Posterior cingulate gyrus (tissue), 11 donors: ENCODE data around the gene CCDC50.

Experiments
- DNase-seq, 10 donors: peaks; one replicate each; pipeline versions ENCODE4 v3.0.0 to v3.0.0-alpha.2; 2020 to 2021; ENCODE audit warnings: mixed read lengths in 3 of 10
- intact Hi-C: fragments of 100-400 bp; cut with DNase I; formaldehyde crosslinking; loops from one replicate; pipeline ENCODE4 v1.15.1; 2023

Gene CCDC50

DNA sequence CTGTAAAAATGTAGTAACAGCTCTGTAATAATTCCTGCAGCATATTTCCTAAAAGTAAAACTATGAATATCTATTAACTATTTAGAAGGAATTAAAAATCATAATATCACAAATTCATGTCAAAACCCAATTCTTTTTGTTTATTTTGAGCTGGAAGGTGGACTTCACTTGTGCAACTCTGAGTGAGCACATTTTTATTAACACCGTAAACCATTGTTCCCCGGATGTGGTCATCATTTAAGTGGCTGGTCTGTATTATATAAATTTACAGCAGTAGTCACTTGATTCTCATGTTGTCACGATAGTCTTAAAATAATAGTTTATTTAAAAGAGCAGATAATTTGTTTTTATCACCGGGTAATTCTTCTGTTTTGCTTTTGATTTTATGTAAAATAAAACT is 44.1 kb downstream of the CCDC50 start:
- intact Hi-C loops: no loop called here
- no peak for DNase-seq

DNA sequence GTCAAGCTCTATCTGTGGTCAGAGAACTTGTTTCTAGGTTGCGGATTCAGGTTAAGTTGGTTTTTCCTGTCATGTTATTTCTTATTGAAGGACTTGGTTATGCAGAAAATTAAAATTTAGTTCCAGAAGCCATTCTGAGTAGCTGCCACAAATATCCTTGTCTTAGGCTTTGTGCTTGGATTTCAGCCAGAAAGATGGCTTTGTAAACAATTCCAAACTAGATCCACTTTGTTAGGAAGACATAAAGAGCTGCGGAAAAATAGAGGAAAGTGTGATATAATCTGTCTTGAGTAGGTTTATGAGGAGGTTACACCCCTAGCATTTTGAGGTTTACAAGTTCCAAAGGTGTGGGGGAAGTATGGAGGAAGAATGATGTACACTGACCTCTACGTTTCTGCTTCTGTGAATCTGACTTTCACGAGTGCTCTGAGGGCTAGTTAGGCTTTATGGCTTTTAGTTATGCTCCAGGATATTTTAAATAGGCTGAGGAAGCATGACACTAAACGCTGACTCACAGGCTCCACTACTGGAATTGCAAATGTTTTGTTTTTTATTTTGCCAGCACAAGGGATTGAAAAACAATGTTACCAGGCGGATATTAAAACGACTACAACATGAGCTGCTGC is 47.4 kb downstream of the CCDC50 start:
- DNase-seq: no peak
- intact Hi-C loops: no loop called here

DNA sequence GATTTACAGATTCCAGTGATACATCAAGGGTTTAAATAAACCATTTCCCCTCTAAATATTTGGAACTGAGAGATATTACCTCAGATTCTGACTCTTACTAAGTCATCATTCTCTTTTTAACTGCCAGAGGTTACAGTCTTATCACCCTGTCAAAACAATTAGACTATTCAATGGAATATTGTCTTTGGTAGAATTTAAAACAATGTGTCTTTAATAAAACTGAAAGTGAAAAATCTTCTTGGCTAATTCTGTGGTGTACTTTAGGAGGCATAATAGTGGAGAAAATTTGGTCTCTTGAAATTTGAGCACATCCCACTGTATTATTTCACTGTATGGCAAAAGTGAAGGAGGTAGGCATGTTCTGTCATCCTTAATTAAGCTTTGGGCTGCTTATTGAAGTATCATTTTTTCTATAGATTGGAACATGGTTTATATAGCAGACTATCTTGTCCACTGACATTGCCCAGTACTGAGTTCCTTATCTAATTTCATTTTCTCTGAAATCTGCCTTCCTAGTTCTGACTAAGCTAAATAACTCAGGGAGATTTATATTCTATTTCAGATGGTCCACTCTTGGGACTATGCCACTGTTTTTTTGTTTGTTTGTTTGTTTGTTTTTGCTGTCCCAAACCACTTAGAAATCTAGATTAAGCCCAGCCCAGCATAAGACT is 49.1 kb downstream of the CCDC50 start:
- intact Hi-C loops: no loop called here
- no peak for DNase-seq

DNA sequence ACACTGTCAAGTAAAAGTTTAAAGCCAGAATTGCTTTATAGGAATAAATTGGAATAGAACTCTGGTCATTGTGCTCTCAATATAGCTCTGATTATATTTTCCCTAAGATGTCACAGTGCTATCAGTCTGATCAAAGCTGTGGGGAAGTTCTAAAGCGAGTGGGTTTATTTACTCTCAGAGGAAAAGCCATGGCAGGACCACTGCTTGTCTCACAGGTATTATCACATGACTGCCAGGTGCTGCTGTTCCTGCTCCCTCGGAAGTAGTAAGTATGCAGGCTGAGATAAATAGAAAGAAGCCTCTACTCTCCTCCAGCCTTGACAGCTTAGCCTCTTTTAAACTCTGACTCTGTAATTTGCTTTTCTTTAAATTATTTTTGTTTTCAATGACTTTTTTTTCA is 50.3 kb downstream of the CCDC50 start:
- intact Hi-C loops: no loop called here
- no peak for DNase-seq

GRCh38 chr3:191380001-191380400 is 50.8 kb downstream of the CCDC50 start:
- DNase-seq: no peak
- intact Hi-C loops: loop anchor here (10.0 kb wide), 1 partner anchor 135 kb away; no protein-coding TSS in a partner anchor

- intact Hi-C loops: loop anchor here (10.0 kb wide), 1 partner anchor 137 kb away; no protein-coding TSS in a partner anchor
- DNase-seq: no peak
Observed at GRCh38 chr3:191381303-191381702, 52.1 kb downstream of the CCDC50 start.

DNA sequence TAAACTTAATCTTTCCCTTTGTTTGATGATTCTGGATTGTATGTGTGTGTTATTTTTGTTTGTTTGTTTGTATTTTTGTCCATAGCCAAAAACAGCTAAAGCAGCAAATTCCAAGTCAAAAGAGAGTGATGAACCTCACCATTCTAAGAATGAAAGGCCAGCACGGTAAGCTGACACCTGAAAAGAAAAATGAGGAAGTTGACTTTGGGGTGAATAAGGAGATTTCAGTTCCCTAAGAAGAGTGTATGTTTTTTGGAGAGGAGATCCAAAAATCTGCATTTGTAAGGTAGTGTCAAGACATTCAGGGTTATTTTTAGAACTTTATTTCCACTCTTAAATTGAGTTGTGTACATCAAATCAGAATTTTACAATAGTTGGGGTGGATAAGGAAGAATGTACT is 53.5 kb downstream of the CCDC50 start:
- intact Hi-C loops: loop anchor here (10.0 kb wide), 1 partner anchor 138 kb away; no protein-coding TSS in a partner anchor
- DNase-seq: no peak

DNA sequence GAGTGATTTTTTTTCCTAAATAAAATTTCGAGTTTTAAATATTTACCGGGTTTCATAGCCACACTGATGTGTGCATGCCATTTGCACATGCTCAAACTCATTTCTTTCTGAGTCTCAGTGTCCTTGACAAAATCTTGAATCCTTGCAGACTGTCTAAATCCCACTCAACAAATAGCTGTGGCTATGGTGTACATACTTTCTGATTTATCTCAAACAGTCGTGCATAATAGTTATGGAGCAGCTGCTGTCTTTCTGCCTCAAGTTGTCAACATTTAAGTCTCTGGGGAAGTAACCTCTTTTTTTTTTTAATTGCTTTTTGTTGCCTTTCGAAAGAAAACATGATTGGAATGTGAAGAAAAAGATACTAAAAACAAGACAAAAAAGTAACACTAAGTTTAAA is 53.9 kb downstream of the CCDC50 start:
- intact Hi-C loops: loop anchor here (10.0 kb wide), 1 partner anchor 138 kb away; no protein-coding TSS in a partner anchor
- no peak for DNase-seq

GRCh38 chr3:191385101-191385500 is 55.9 kb downstream of the CCDC50 start:
- intact Hi-C loops: loop anchor here (10.0 kb wide), 1 partner anchor 140 kb away; no protein-coding TSS in a partner anchor
- DNase-seq: no peak

DNA sequence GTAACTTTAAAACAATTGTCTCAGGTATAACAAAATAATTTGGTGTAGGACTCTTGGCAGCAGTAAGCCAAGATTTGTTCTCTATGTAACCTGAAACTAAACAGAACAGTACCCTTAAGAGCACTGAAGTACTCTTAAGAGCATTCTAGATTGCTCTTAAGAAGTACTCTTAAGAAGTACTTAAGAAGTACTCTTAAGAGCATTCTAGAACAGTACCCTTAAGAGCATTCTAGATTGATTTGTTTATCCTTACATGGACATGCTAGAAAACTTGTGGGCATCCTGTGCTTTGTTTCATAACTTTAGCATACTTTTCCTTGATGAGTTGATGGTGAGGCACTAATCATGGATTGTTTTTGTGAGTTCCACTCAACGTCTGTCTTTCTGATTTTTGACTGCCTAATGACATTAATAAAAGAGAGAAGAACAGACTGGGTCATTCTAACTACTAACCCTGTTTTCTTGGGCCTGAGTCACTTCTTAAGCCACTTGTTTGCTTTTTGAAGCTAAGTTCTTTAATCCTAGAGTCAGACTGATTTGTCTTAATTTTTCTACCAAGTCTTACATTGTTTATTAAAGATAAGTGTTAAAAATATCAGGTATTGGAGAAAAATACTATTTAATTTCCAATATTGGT is 58.4 kb downstream of the CCDC50 start:
- intact Hi-C loops: loop anchor here (10.0 kb wide), 1 partner anchor 143 kb away; no protein-coding TSS in a partner anchor
- no peak for DNase-seq

- DNase-seq: no peak
- intact Hi-C loops: loop anchor here (10.0 kb wide), 1 partner anchor 144 kb away; no protein-coding TSS in a partner anchor
Observed at GRCh38 chr3:191388823-191389222, 59.6 kb downstream of the CCDC50 start.

GRCh38 chr3:191390580-191390979 is 61.4 kb downstream of the CCDC50 start:
- DNase-seq: no peak
- intact Hi-C loops: no loop called here

GRCh38 chr3:191391861-191392808 is 62.9 kb downstream of the CCDC50 start:
- intact Hi-C loops: no loop called here
- DNase-seq: no peak

DNA sequence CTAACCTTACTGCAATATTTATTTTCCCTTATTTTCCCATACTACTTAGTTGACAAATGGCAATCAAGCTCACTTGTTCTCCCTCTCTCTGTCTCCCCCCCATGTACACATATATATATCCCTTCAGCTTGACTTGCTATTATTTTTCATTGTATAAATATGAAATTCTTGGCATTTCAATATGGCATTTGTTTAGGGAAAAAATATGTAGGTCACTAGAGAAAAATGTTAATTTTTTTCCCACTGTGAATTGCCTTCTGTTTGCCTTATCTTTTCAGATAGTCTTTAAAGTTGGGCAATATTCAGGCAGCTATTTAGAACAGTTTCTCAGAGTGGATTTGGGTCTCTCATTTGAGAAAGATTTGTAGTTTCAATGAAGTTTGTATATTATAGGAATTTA is 64.0 kb downstream of the CCDC50 start:
- DNase-seq: no peak
- intact Hi-C loops: no loop called here

DNA sequence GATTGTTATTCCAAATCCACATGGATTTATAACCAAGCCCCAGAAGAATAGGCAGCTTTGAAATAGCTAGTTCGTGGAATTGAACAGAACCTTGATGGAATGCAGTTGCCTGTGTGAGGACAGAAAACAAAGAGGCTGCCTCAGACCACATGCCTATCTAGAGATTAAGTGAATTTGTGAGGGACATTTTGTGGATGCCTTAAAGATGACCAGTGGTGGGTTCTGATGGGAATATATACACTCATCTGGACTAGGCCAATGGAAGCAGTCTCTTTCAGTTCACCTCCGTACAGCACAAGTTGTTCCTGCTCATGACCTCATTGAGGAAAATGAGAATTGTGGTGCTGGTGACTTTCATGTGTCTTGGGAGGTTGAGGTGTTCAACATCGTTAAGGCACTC is 68.6 kb downstream of the CCDC50 start:
- no peak for DNase-seq
- intact Hi-C loops: no loop called here

- intact Hi-C loops: no loop called here
- DNase-seq: no peak
Observed at GRCh38 chr3:191398607-191399006, 69.4 kb downstream of the CCDC50 start.

DNA sequence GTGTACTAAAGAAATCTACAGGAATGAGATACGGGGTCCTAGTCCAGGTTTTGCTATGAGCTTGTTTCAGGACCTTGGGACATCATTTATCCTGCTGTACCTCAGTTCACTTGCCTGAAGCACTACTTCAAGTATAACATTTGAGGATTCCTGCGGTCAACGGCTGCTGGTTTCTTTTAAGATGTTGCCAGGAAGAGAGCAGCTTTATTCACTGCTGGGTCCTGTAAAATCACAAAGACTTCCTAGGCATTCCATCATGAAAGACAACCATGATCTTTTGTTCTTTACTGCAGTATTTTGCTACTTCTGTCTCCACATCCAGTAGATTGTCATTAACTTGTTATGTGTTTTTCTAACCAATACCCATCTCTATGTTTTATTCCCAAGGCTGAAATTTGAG is 70.7 kb downstream of the CCDC50 start:
- intact Hi-C loops: no loop called here
- DNase-seq: no peak

GRCh38 chr3:191401775-191402357 is 72.7 kb downstream of the CCDC50 start:
- DNase-seq: no peak
- intact Hi-C loops: no loop called here

GRCh38 chr3:191409791-191410359 is 80.7 kb downstream of the CCDC50 start:
- DNase-seq: no peak
- intact Hi-C loops: no loop called here

DNA sequence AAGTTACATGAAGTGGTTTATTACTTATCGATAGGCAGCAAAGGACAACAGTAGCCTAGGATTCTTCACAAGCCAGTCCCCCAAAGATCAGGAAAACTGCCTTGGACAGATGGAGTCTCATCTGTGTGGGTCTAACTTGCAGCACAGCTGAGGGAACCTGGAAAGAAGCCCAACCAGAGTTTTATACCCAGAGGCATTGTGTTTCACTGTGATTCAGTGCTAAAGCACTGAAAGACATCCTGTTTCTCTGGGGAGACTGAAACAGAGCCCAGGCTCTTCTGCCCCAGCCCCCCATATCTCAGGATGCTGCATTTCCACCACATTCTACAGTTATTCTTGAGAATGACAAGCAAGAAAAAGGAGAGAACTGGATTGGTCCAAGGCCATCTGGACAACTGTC is 83.6 kb downstream of the CCDC50 start:
- peak in 3 of 10 donors; percentile 9 to 67 (median 11) for DNase-seq

More for the DNA sequence above, 83.6 kb downstream of the CCDC50 start:
- intact Hi-C loops: no loop called here
